Measurements from ENCODE around the gene LANCL2.

DNA sequence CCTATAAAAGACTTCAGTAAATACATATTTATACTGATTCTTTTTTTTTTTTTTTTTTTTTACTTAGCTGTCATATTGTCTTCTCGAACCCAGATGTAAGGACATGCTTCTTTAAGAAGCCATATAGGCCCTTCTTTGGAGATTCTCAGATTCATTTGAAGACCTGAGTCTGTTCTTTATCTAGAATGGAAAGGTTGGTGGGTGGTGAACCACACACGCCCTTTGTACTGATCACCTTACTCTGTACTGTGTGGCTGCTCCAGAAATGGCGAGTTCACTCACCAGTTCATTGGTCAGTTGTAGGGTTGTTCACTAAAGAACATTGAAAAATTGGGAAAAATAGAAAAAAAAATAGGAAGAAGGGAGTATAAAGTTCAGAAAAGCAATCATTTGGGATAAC, 32.5 kb downstream of the LANCL2 start:
- TF ChIP-seq, protein P1, sequence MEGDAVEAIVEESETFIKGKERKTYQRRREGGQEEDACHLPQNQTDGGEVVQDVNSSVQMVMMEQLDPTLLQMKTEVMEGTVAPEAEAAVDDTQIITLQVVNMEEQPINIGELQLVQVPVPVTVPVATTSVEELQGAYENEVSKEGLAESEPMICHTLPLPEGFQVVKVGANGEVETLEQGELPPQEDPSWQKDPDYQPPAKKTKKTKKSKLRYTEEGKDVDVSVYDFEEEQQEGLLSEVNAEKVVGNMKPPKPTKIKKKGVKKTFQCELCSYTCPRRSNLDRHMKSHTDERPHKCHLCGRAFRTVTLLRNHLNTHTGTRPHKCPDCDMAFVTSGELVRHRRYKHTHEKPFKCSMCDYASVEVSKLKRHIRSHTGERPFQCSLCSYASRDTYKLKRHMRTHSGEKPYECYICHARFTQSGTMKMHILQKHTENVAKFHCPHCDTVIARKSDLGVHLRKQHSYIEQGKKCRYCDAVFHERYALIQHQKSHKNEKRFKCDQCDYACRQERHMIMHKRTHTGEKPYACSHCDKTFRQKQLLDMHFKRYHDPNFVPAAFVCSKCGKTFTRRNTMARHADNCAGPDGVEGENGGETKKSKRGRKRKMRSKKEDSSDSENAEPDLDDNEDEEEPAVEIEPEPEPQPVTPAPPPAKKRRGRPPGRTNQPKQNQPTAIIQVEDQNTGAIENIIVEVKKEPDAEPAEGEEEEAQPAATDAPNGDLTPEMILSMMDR (IDR thresholded peaks at IDR 0.05; ENCODE audit: low read depth, low read length, missing input control): no peak
- no peak for TF ChIP-seq TAF1 (conservative IDR thresholded peaks at IDR 0.05)
- TF ChIP-seq, protein P2, sequence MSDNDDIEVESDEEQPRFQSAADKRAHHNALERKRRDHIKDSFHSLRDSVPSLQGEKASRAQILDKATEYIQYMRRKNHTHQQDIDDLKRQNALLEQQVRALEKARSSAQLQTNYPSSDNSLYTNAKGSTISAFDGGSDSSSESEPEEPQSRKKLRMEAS (IDR thresholded peaks at IDR 0.05): no peak
